ENCODE results near the gene RASL10A. TPM values are rescaled to one million over a fixed set of nuclear protein-coding genes. Genes with fewer than 3 reads are reported as not detected.

The RASL10A gene
- total RNA-seq, 2 experiments from 2014 or later: 2.7 to 23.7 TPM

DNA sequence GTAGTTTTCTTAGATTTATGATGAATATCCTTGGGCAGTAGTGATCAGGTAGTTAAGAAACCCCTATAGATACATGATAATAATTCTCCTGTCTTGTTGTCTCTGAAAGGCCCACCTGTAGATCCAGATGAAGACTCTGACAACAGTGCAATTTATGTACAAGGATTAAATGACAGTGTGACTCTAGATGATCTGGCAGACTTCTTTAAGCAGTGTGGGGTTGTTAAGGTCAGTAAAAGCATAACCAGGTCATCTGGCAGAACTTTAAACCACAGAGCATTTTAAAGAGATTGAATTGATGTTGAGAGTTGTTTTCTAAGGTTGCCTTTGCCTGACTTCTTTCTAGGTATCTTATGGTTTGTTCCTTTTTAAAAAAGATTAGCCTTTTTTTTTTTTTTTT is 23.1 kb downstream of the RASL10A start:
- Histone ChIP-seq H4K20me1 (ENCODE audit: insufficient read depth, low read length) (no peaks in the 10 kb centered on the region), H3K9me3 (ENCODE audit: low read length) (no peaks in the 10 kb centered on the region), H3K4me2 (ENCODE audit: low read length) (no peak overlapping the region), H3K79me2 (ENCODE audit: insufficient read depth, low read depth, low read length) (peaks cover 7% of the 10 kb centered on the region; the same call in 1 of the 2 replicates), H3K4me1 (ENCODE audit: insufficient read depth, low read length, poor library complexity, severe bottlenecking) (no peaks in the 10 kb centered on the region), H3K36me3 (ENCODE audit: insufficient read depth, low read length) (peaks cover 100% of the 10 kb centered on the region), H3K4me3 (ENCODE audit: low read depth, low read length, poor library complexity, severe bottlenecking) (no peak overlapping the region), H3K9me2 (ENCODE audit: insufficient read depth, low read length) (no peaks in the 10 kb centered on the region), H2AFZ (ENCODE audit: low read length) (no peak overlapping the region), H3K27ac (ENCODE audit: low read depth, low read length, poor library complexity, severe bottlenecking) (no peak overlapping the region)
- ChIA-PET POLR2A (no interaction called here), CTCF (ENCODE audit: unreplicated experiment) (no interaction called here)
- DNase-seq (ENCODE audit: low spot score): no peak
- intact Hi-C loops (cut with micrococcal nuclease; ENCODE audit: unreplicated experiment): no loop called here
- no peak for TF ChIP-seq EZH2phosphoT487 (IDR thresholded peaks at IDR 0.05; ENCODE audit: borderline replicate concordance, low read depth, low read length)
- no TSS peak for BruUV-seq (replicated peaks)

DNA sequence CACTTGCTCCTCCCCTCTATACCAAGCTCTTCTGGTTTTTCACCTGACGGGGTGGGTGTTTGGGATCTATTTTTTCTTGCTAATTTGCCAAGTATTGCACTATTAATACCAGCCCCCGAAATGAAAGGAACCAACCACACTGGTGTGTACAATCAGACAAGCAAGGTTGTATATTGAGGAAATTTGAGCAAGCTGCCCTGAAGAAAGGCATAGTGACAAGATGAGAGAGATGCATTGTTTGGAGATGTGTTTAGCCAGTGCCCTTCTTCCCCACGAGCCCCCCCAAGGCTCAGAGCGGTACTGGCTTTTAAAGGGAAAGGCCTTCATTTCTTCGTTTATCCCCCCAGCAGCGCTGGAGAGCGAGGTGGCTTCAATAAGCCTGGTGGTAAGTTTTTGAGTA is 24.3 kb downstream of the RASL10A start:
- POLR2A ChIA-PET: no interaction called here
- Histone ChIP-seq H4K20me1 (ENCODE audit: insufficient read depth, low read length) (no peaks in the 10 kb centered on the region), H3K27ac (ENCODE audit: low read depth, low read length, poor library complexity, severe bottlenecking) (no peak overlapping the region), H3K36me3 (ENCODE audit: insufficient read depth, low read length) (peaks cover 100% of the 10 kb centered on the region), H2AFZ (ENCODE audit: low read length) (no peak overlapping the region), H3K4me2 (ENCODE audit: low read length) (no peak overlapping the region), H3K79me2 (ENCODE audit: insufficient read depth, low read depth, low read length) (peaks cover 7% of the 10 kb centered on the region; the same call in 1 of the 2 replicates), H3K4me1 (ENCODE audit: insufficient read depth, low read length, poor library complexity, severe bottlenecking) (no peaks in the 10 kb centered on the region), H3K4me3 (ENCODE audit: low read depth, low read length, poor library complexity, severe bottlenecking) (no peak overlapping the region), H3K9me3 (ENCODE audit: low read length) (no peaks in the 10 kb centered on the region), H3K9me2 (ENCODE audit: insufficient read depth, low read length) (no peaks in the 10 kb centered on the region)
- TF ChIP-seq EZH2phosphoT487 (IDR thresholded peaks at IDR 0.05; ENCODE audit: borderline replicate concordance, low read depth, low read length): no peak
- TF ChIP-seq, protein P1, sequence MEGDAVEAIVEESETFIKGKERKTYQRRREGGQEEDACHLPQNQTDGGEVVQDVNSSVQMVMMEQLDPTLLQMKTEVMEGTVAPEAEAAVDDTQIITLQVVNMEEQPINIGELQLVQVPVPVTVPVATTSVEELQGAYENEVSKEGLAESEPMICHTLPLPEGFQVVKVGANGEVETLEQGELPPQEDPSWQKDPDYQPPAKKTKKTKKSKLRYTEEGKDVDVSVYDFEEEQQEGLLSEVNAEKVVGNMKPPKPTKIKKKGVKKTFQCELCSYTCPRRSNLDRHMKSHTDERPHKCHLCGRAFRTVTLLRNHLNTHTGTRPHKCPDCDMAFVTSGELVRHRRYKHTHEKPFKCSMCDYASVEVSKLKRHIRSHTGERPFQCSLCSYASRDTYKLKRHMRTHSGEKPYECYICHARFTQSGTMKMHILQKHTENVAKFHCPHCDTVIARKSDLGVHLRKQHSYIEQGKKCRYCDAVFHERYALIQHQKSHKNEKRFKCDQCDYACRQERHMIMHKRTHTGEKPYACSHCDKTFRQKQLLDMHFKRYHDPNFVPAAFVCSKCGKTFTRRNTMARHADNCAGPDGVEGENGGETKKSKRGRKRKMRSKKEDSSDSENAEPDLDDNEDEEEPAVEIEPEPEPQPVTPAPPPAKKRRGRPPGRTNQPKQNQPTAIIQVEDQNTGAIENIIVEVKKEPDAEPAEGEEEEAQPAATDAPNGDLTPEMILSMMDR (conservative IDR thresholded peaks at IDR 0.05; ENCODE audit: low read length): no peak
- BruUV-seq (replicated peaks): no TSS peak
- no peak for DNase-seq (ENCODE audit: low spot score)
- intact Hi-C loops (cut with micrococcal nuclease; ENCODE audit: unreplicated experiment): no loop called here
- CTCF ChIA-PET (ENCODE audit: unreplicated experiment): no interaction called here

DNA sequence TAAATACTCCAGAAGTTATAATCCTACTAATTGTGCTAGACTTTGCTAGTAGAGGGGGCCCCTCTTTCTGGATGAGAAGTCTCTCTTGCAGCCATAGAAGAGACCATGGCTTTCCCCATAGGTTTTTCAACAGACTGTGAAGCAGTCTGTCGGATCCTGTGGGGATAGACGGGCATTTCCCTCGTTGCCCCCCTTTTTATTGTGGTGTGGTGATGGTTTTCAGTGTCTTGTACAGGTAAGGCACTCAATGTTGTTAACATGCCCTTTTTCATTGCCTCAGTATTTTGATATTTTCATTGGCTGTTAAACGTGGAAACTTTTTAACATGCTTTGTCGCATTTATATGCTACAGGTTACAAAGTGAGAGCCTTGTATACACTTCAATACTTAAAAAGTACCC is 25.4 kb downstream of the RASL10A start:
- peaks cover 100% of the 10 kb centered on the region for H3K36me3 ChIP-seq (ENCODE audit: insufficient read depth, low read length)
- H3K27ac ChIP-seq (ENCODE audit: low read depth, low read length, poor library complexity, severe bottlenecking): no peak overlapping the region
- no peaks in the 10 kb centered on the region for H4K20me1 ChIP-seq (ENCODE audit: insufficient read depth, low read length)
- H3K79me2 ChIP-seq (ENCODE audit: insufficient read depth, low read depth, low read length): peaks cover 7% of the 10 kb centered on the region; the same call in 1 of the 2 replicates
- POLR2A ChIA-PET: no interaction called here
- no peak overlapping the region for H2AFZ ChIP-seq (ENCODE audit: low read length)
- H3K4me3 ChIP-seq (ENCODE audit: low read depth, low read length, poor library complexity, severe bottlenecking): no peak overlapping the region
- H3K9me3 ChIP-seq (ENCODE audit: low read length): no peaks in the 10 kb centered on the region
- no peaks in the 10 kb centered on the region for H3K4me1 ChIP-seq (ENCODE audit: insufficient read depth, low read length, poor library complexity, severe bottlenecking)
- DNase-seq (ENCODE audit: low spot score): no peak
- BruUV-seq (replicated peaks): no TSS peak
- intact Hi-C loops (cut with micrococcal nuclease; ENCODE audit: unreplicated experiment): no loop called here
- no peaks in the 10 kb centered on the region for H3K9me2 ChIP-seq (ENCODE audit: insufficient read depth, low read length)
- CTCF ChIA-PET (ENCODE audit: unreplicated experiment): no interaction called here
- TF ChIP-seq, protein P1 (conservative IDR thresholded peaks at IDR 0.05; ENCODE audit: low read length): no peak
- TF ChIP-seq EZH2phosphoT487 (IDR thresholded peaks at IDR 0.05; ENCODE audit: borderline replicate concordance, low read depth, low read length): no peak
- no peak overlapping the region for H3K4me2 ChIP-seq (ENCODE audit: low read length)
